ENCODE results near the gene RASA1.
A peak's percentile ranks its signal among the peaks of the same experiment; 100 is the strongest.
"Not testable (repeated sequence)": the region's sequence is repeated elsewhere in the genome, so short reads cannot be mapped to it uniquely, and the experiment has no call there.

RASA1 gene

GRCh38 chr5:87267574-87268125 lies at the start of gene RASA1:
RASA1 (plus strand) TSS chr5:87267883; CDS start chr5:87268452, 569 bp downstream.
- peak; percentile 85 for DNase-seq

DNA sequence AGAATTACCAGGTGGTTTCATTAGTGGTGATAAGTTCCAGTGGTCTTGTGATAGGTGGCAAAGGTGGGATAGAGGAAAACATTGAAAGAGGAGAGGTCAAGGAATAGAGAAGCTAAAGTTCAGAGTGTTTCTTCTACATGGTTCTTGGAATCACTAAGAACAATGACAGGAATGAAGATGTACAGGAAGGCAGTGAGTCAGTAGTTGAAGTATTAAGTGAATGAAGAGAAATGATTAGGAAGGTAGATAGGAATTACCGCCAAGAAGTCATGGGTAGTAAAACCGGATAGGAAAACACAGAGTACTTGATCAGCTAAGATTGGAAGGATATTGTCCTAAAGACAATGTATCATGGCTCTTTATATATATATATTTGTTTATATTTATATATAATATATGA lies 37.9 kb upstream of the RASA1 start:
- DNase-seq: no peak

DNA sequence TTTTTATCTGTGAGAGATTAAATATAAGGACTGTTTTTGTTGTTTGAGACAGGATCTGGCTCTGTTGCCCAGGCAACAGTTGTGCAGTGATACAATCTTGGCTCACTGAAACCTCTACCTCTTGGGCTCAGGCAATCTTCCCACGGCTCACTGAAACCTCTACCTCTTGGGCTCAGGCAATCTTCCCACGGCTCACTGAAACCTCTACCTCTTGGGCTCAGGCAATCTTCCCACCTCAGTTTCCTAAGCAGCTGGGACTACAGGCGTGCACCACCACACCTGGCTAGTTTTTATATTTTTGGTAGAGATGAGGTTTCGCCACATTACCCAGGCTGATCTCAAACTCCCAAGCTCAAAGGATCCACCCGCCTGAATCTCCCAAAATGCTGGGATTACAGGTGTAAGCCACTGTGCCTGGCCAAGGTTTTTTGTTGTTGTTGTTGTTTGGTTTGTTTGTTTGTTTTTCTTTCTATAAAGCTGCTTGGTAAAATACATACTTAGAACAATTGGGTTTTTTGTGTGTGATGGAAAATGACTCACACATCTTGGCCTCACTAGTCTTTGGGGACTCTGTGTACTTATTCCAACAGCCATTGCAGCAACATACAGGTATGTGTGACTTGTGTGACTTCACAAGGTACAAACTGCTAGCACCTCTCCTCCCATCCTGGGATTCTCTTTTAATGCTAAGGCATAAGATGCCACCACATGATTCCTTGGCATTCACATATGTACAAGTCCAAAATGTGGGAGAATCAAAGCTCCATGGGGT lies 36.5 kb upstream of the RASA1 start:
- DNase-seq: no peak

DNA sequence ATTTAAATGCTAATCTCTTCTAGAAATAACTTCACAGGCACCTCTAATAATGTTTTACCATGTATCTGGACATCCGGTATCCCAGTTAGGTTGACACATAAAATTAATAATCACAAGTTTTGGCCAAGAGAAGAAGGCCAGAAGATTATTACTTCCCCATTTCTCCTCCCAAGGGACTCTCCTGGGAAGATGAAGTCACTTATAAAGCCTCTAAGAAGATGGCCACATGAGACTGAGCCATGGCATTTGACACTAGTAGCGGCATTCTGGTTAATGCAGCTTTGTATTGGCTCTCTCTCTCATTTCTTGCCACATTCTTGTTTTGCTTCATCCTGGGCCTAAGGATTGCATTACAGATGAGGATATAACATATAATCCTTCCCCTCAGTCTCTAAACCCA lies 34.5 kb upstream of the RASA1 start:
- DNase-seq: no peak

- no peak for DNase-seq
Observed at GRCh38 chr5:87241555-87241954, 26.1 kb upstream of the RASA1 start.

- DNase-seq: no peak
Observed at GRCh38 chr5:87242242-87242641, 25.4 kb upstream of the RASA1 start.

DNA sequence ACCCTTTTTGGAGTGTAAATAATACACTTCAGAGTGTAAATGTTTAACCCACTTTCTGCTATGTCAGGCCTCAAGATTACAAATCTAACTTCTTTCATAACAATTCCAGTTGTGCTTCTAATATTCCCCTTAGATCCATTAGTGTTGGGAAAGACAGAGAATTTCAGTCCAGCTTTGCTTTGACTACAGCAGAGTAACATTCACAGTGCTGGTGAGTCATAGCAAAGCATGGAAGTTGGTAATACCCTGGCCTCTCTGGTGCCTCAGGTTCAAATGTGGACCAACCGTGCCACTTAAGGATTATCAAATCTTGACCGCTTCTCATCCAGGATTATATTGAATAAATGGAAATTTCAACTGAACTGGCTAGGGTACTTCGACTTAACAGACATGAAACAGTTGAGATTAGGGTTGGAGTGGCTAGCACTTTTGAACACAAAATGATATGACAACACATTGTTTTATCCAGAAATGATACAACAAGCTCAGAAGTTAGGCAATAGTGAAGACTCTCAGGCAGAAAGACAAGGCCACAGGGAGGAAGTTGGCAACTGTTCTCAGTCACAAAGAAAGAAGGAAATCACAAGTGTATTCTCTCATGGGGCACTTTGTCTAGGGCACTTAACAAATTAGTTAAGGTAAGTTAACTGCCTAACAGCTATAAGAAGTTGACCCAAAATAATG lies 24.4 kb upstream of the RASA1 start:
- DNase-seq: no peak

- no peak for DNase-seq
Observed at GRCh38 chr5:87245451-87245850, 22.2 kb upstream of the RASA1 start.

- no peak for DNase-seq
Observed at GRCh38 chr5:87246061-87246460, 21.6 kb upstream of the RASA1 start.

DNA sequence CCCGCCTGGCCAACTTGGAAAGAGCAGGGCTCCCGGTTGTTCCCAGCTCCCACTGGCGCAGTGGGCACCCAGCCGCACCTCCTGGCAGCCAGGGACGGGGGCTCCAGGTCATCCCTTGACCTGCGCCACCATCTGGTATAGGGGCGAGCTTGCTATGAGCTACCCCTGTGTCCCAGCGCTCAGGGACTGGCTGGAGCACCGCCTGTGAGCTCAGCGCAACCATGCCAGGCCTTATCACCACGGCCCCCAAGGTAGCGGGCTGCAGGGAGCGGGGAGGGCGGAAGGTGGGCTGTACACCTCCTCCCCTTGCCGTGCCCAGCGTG lies 15.4 kb upstream of the RASA1 start:
- no peak for DNase-seq

GRCh38 chr5:87254035-87254434 lies 13.6 kb upstream of the RASA1 start:
- DNase-seq: no peak

GRCh38 chr5:87258507-87258906 lies 9.2 kb upstream of the RASA1 start:
- DNase-seq: no peak

DNA sequence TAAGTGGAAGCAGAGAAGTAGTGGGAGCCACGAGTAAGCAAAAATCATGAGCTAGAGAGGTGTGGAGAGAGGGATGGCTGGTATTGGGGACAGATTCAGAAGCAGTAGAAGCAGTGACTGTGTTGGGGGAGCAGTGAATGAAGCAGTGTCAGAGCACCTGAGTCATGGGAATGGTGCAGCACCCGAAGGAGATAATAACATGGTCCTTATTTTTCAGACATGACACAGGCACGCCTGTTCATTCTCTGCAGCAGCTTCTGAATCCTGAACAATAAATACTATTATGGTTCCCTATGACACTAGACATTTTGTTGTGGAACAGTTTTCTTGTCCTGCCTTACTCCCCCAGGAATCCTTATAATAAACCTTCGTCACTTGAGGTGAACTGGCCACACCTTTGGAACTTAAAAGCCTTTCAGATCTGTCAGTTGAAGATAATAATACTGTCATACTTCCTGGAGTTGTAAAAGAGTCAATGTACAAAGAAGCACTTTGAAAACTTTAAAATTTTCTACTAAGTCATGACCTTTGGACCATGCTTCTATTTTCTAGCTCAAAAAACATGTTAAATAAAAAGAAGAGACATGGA lies 7.0 kb upstream of the RASA1 start:
- no peak for DNase-seq

GRCh38 chr5:87263498-87263897 lies 4.2 kb upstream of the RASA1 start:
- no peak for DNase-seq

DNA sequence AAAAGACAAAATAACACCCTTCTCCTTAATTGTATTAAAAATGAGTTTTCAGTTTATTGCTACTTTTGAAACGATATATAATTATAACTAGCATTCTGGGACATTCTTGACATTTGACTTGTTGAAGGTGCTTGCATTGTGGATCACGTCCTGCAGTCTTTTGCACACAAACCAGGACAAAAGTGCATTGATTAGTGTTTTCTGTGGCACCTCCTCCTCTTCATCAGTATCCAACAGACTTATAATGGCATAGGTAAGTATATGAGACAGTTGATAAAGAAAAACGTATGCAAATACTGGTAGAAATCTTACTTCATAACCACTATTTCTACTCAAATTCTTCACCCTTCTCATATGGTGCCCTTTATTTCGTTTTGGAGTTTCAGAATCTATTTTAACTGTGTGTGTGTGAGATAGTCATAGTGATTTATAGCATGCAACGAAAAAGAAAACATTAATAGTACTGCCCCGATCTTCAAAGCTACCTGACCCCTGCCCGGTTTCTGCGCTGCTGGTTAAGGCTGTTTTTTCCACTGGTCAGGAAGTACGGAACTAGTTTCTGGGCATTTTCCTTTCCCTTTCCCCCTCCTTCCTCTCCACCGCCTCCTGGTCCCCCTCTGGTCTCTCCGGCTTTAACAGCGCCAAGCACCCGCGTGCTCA lies 639 bp upstream of the RASA1 start:
- DNase-seq: no peak

- DNase-seq: no peak
Observed at GRCh38 chr5:87268126-87268969, 665 bp downstream of the RASA1 start.

DNA sequence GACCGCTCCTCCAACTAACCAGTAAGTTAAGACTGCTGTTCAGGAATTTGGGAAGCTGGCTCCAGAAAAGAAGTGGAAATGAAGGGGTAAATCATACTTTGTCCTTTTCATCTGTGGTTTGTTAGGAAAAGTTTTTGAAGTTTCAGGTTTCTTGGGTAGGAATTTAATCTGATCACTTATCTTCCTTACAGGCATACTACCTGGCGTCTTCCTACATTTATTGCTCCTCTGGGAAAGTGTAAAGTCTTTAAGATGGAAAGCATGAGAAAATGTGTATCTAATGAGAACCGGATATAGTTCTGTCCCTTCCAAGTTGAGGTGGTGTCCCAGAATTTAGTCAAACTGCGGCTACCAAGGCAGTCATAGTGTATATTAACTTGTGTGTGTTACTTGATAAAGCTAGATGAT lies 1.3 kb downstream of the RASA1 start:
- no peak for DNase-seq

GRCh38 chr5:87270888-87271287 lies 3.2 kb downstream of the RASA1 start:
- DNase-seq: not testable (repeated sequence)

DNA sequence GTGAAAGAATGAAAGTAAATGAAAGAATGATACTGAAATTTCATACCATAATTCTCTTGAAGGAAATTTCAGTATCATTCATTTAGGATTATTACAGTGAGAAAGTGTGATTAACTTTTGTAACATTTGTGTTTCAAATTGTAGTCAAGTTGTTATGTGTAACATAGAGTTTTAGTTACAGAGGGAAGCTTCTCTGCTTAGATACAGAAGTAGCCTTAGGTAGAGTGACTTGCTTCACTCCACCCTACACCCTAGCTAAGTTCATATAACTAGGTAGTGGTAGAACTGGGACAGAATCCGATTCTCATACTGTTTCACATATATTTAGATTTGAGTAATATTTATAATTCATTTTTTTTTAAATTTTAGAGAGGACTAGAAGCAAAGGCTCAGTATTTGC lies 9.0 kb downstream of the RASA1 start:
- no peak for DNase-seq

- DNase-seq: no peak
Observed at GRCh38 chr5:87277279-87277835, 9.7 kb downstream of the RASA1 start.

GRCh38 chr5:87278590-87279100 lies 11.0 kb downstream of the RASA1 start:
- no peak for DNase-seq

DNA sequence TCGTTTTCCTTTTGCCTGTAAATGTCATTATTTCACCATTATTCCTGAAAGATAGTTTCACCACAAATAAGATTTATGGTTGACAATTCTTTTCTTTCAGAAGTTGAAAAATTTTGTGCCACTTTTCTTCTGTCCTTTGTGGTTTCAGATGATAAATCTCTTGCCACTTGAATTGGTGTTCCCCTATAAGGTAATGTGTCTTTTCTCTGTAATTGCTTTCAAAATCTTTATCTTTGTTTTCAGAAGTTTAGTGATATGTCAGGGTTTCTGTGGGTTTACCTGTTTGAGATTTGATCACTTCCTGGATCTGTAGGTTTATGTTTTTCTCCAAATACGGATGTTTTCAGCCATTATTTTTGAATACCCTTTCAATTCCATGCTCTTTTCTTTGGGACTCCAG lies 14.6 kb downstream of the RASA1 start:
- DNase-seq: no peak
